BJ (cell line): Measurements from ENCODE around the gene PDGFD. TPM values are rescaled to one million over a fixed set of nuclear protein-coding genes. Genes with fewer than 3 reads are reported as not detected.

ENCODE experiments used
- CTCF ChIA-PET: fragments of 350-600 bp; formaldehyde crosslinking; extraction: SDS; loops from one replicate; lab custom pipeline; 2021; ENCODE audit warnings: antibody characterized with exemption, inconsistent platforms; lab: Yijun Ruan, JAX
- POLR2A ChIA-PET: fragments of 300-600 bp; sonication (Branson Sonifier 250); formaldehyde crosslinking; extraction: SDS; loops from one replicate; lab custom pipeline; 2021; ENCODE audit warnings: antibody characterized with exemption; lab: Charles Lee
- DNase-seq: peaks from one replicate; pipeline ENCODE4 v3.0.0-alpha.2; 2011; ENCODE audit warnings: low read depth
- H3K27me3 ChIP-seq: 2 replicates; pipeline ENCODE4 v1.6.0; 2011; ENCODE audit warnings: low read length; ENCODE audit not compliant: control insufficient read depth, insufficient read depth
- H3K36me3 ChIP-seq: 2 replicates; pipeline ENCODE4 v1.5.1; 2011; ENCODE audit warnings: low read length; ENCODE audit not compliant: control insufficient read depth, insufficient read depth
- H3K4me3 ChIP-seq: 2 replicates; pipeline ENCODE4 v1.5.1; 2011; ENCODE audit warnings: low read depth, mild to moderate bottlenecking, control low read depth, low read length
- polyA plus RNA-seq: library from polyadenylated mRNA; depleted of rRNA; stranded (reverse); fragments of >200 nt; gene quantifications from 2 replicates; pipeline ENCODE4 v1.2.3, GENCODE V29; 2011
- TF ChIP-seq, protein P1 (sequence below): IDR thresholded peaks from 2 replicates; pipeline ENCODE4 v1.5.1; 2011; ENCODE audit warnings: low read depth, mild to moderate bottlenecking, control low read depth, inconsistent platforms, low read length, moderate library complexity; ENCODE audit not compliant: insufficient read depth

The PDGFD gene
- polyA plus RNA-seq, 1 experiment = 0.72 TPM

DNA sequence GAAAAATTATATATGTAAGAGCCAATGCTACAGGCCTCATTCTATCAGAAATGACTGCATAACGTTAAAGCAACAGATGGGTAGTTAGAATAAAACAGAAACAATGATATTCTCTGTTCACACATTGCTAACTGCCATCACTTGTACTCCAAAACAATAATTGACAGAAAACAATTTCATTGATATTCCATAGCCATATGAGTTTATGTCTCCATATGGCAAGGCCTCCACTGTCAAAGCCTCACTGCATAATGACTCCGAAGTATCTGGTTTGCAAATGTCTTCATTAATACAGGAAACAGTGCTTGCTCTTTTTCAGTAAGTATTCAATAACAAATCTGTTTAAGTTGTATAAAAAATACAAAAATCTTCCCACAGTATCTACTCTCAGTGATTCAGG is 117.6 kb downstream of the PDGFD start:
- no peak for DNase-seq
- Histone ChIP-seq H3K27me3 (no peaks in the 10 kb centered on the region), H3K4me3 (no peak overlapping the region), H3K36me3 (no peaks in the 10 kb centered on the region)
- POLR2A ChIA-PET = no interaction called here
- CTCF ChIA-PET = no interaction called here
- TF ChIP-seq, protein P1, sequence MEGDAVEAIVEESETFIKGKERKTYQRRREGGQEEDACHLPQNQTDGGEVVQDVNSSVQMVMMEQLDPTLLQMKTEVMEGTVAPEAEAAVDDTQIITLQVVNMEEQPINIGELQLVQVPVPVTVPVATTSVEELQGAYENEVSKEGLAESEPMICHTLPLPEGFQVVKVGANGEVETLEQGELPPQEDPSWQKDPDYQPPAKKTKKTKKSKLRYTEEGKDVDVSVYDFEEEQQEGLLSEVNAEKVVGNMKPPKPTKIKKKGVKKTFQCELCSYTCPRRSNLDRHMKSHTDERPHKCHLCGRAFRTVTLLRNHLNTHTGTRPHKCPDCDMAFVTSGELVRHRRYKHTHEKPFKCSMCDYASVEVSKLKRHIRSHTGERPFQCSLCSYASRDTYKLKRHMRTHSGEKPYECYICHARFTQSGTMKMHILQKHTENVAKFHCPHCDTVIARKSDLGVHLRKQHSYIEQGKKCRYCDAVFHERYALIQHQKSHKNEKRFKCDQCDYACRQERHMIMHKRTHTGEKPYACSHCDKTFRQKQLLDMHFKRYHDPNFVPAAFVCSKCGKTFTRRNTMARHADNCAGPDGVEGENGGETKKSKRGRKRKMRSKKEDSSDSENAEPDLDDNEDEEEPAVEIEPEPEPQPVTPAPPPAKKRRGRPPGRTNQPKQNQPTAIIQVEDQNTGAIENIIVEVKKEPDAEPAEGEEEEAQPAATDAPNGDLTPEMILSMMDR = no peak

GRCh38 chr11:104043678-104044239 is 120.2 kb downstream of the PDGFD start:
- no peaks in the 10 kb centered on the region for H3K27me3 ChIP-seq
- TF ChIP-seq, protein P1 = no peak
- no peak overlapping the region for H3K4me3 ChIP-seq
- DNase-seq = no peak
- ChIA-PET POLR2A (no interaction called here), CTCF (interaction anchor here (0.5 kb wide), 1 partner anchor 60 kb away, joined by 3 read pairs; no protein-coding TSS in a partner anchor)
- H3K36me3 ChIP-seq = no peaks in the 10 kb centered on the region

DNA sequence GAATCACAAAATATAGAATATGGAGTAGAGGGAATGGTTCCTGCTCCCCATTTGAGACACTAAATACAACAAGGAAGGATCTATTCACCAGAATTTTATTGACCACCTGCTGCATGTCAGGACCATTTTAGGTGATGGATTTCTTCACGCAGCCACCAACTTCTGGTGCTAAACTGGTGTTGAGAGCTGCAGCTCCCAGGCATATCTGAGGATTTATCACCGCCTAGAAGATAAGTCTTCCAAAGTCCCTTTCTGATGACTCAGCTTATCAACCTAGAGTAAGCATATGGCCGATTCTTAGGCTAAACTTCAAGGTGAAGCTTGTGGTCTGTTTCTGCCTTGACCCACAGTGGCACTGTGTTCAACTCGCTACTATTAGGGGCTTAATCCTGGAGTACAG is 120.8 kb downstream of the PDGFD start:
- H3K4me3 ChIP-seq = no peak overlapping the region
- TF ChIP-seq, protein P1 = no peak
- ChIA-PET POLR2A (no interaction called here), CTCF (no interaction called here)
- H3K27me3 ChIP-seq = no peaks in the 10 kb centered on the region
- H3K36me3 ChIP-seq = no peaks in the 10 kb centered on the region
- no peak for DNase-seq

GRCh38 chr11:104041792-104042191 is 122.2 kb downstream of the PDGFD start:
- Histone ChIP-seq H3K27me3 (no peaks in the 10 kb centered on the region), H3K4me3 (no peak overlapping the region), H3K36me3 (no peaks in the 10 kb centered on the region)
- POLR2A ChIA-PET = no interaction called here
- no peak for DNase-seq
- CTCF ChIA-PET = interaction anchor here (0.7 kb wide), 1 partner anchor 10 kb away, joined by 3 read pairs; no protein-coding TSS in a partner anchor
- TF ChIP-seq, protein P1 = no peak

- POLR2A ChIA-PET = no interaction called here
Measured at GRCh38 chr11:104036995-104037394, 127.0 kb downstream of the PDGFD start.

More at GRCh38 chr11:104036995-104037394, 127.0 kb downstream of the PDGFD start:
- no peaks in the 10 kb centered on the region for H3K36me3 ChIP-seq
- CTCF ChIA-PET = no interaction called here
- TF ChIP-seq, protein P1 = no peak
- no peak overlapping the region for H3K4me3 ChIP-seq
- DNase-seq = no peak
- H3K27me3 ChIP-seq = no peaks in the 10 kb centered on the region
